SK-N-SH treated with all-trans-retinoic acid at 6 μM for 48 hours (cell line): ENCODE results near the gene TMEM87B.

Source experiments
- GLIS3 ChIP-seq: fragments of 250-450 bp; sonication (Bioruptor Pico); IDR thresholded peaks from 2 replicates; pipeline ENCODE4 v1.5.0; 2020; ENCODE audit warnings: mild to moderate bottlenecking, moderate library complexity
- PATZ1 ChIP-seq: fragments of 250-450 bp; sonication (Bioruptor Pico); IDR thresholded peaks from 2 replicates; pipeline ENCODE4 v1.8.0; 2020; ENCODE audit warnings: mild to moderate bottlenecking, moderate library complexity, borderline replicate concordance
- SNAI2 ChIP-seq: fragments of 250-450 bp; sonication (Bioruptor Pico); IDR thresholded peaks from 2 replicates; pipeline ENCODE4 v1.5.0; 2020; ENCODE audit warnings: mild to moderate bottlenecking, moderate library complexity
- TCF4 ChIP-seq: fragments of 250-450 bp; sonication (Bioruptor Pico); IDR thresholded peaks from 2 replicates; pipeline ENCODE4 v1.8.0; 2021; ENCODE audit warnings: mild to moderate bottlenecking, moderate library complexity, borderline replicate concordance
- ZC3H10 ChIP-seq: fragments of 250-450 bp; sonication (Bioruptor Pico); IDR thresholded peaks from 2 replicates; pipeline ENCODE4 v1.5.1; 2021; ENCODE audit warnings: mild to moderate bottlenecking, moderate library complexity
- ZFP30 ChIP-seq: fragments of 450-650 bp; formaldehyde crosslinking; IDR thresholded peaks from 2 replicates; pipeline ENCODE4 v1.5.0; 2022; ENCODE audit warnings: mild to moderate bottlenecking, moderate library complexity

- TF ChIP-seq SNAI2, result no peak
- no peak for TF ChIP-seq ZC3H10
- no peak for TF ChIP-seq ZFP30
- TF ChIP-seq GLIS3 (CRISPR knock-in tag), result no peak
- no peak for TF ChIP-seq TCF4
- TF ChIP-seq PATZ1 (CRISPR knock-in tag), result no peak
Measured at GRCh38 chr2:112055730-112056625, 909 bp downstream of the TMEM87B start.
